ENCODE data around the gene TMEM98.
A peak's percentile ranks its signal among the peaks of the same experiment; 100 is the strongest.
"Not testable (repeated sequence)": the region's sequence is repeated elsewhere in the genome, so short reads cannot be mapped to it uniquely, and the experiment has no call there.

Gene TMEM98

DNA sequence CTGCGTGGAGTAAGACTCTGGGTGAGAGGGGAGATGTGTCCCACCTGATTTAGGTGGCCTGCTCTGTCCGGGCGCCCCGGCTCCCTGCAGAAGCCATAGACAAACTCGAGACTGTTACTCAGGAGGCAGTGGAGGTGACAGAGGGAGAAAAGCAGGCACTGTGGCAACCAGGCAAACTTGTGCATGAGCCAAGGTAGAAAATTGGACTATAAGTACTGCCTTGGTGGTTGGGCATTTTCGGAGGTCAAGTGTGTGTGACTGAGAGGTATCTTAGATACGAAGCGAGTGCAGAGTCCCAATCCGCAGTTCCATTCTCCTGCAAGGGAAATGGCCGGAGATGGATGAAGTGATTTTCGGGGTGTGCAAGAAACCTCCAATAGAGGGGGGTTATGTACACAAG lies 36.6 kb downstream of the TMEM98 start:
- no peaks in the 10 kb centered on the region for H3K9me2 ChIP-seq (replicated peaks; ENCODE audit: insufficient read depth, low read length)
- no peaks in the 10 kb centered on the region for H3K79me2 ChIP-seq (ENCODE audit: low read length)
- no peaks in the 10 kb centered on the region for H3K36me3 ChIP-seq (replicated peaks; ENCODE audit: insufficient read depth, low read length)
- no peak overlapping the region for H3K27ac ChIP-seq (ENCODE audit: low read length)
- TF ChIP-seq EZH2 (optimal IDR thresholded peaks at IDR 0.05; ENCODE audit: low read depth, low read length) (no peak), EZH2phosphoT487 (IDR thresholded peaks at IDR 0.05; ENCODE audit: low read length) (no peak)
- TF ChIP-seq, protein P1, sequence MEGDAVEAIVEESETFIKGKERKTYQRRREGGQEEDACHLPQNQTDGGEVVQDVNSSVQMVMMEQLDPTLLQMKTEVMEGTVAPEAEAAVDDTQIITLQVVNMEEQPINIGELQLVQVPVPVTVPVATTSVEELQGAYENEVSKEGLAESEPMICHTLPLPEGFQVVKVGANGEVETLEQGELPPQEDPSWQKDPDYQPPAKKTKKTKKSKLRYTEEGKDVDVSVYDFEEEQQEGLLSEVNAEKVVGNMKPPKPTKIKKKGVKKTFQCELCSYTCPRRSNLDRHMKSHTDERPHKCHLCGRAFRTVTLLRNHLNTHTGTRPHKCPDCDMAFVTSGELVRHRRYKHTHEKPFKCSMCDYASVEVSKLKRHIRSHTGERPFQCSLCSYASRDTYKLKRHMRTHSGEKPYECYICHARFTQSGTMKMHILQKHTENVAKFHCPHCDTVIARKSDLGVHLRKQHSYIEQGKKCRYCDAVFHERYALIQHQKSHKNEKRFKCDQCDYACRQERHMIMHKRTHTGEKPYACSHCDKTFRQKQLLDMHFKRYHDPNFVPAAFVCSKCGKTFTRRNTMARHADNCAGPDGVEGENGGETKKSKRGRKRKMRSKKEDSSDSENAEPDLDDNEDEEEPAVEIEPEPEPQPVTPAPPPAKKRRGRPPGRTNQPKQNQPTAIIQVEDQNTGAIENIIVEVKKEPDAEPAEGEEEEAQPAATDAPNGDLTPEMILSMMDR (IDR thresholded peaks at IDR 0.05; ENCODE audit: low read length), result no peak
- no peaks in the 10 kb centered on the region for H3K27me3 ChIP-seq (replicated peaks; ENCODE audit: insufficient read depth, low read length)
- DNase-seq, result no peak
- no peak overlapping the region for H3K9ac ChIP-seq (ENCODE audit: low read length)
- H2AFZ ChIP-seq (ENCODE audit: low read length), result no peak overlapping the region
- no peak overlapping the region for H3K4me2 ChIP-seq (ENCODE audit: low read depth, low read length)
- H3K4me1 ChIP-seq (ENCODE audit: low read length), result no peaks in the 10 kb centered on the region
- H3F3A ChIP-seq (ENCODE audit: insufficient read depth, low read length), result no peaks in the 10 kb centered on the region
- no peaks in the 10 kb centered on the region for H3K9me3 ChIP-seq (replicated peaks; ENCODE audit: insufficient read depth, low read length)
- H4K20me1 ChIP-seq (ENCODE audit: insufficient read depth, low read length), result no peaks in the 10 kb centered on the region
- H3K4me3 ChIP-seq (ENCODE audit: low read length), result no peak overlapping the region

GRCh38 chr17:32969231-32969630 lies 41.3 kb downstream of the TMEM98 start:
- not testable (repeated sequence) for H4K20me1 ChIP-seq (ENCODE audit: insufficient read depth, low read length); H3K9me2 ChIP-seq (replicated peaks; ENCODE audit: insufficient read depth, low read length); H3K4me3 ChIP-seq (ENCODE audit: low read length); H3K27ac ChIP-seq (ENCODE audit: low read length); H3K79me2 ChIP-seq (ENCODE audit: low read length); DNase-seq; H3K36me3 ChIP-seq (replicated peaks; ENCODE audit: insufficient read depth, low read length); H3K9ac ChIP-seq (ENCODE audit: low read length); H3K9me3 ChIP-seq (replicated peaks; ENCODE audit: insufficient read depth, low read length); H3K27me3 ChIP-seq (replicated peaks; ENCODE audit: insufficient read depth, low read length); H2AFZ ChIP-seq (ENCODE audit: low read length); H3K4me2 ChIP-seq (ENCODE audit: low read depth, low read length)
- peaks cover 25% of the 10 kb centered on the region for H3K4me1 ChIP-seq (ENCODE audit: low read length)
- peaks cover 15% of the 10 kb centered on the region for H3F3A ChIP-seq (ENCODE audit: insufficient read depth, low read length)

DNA sequence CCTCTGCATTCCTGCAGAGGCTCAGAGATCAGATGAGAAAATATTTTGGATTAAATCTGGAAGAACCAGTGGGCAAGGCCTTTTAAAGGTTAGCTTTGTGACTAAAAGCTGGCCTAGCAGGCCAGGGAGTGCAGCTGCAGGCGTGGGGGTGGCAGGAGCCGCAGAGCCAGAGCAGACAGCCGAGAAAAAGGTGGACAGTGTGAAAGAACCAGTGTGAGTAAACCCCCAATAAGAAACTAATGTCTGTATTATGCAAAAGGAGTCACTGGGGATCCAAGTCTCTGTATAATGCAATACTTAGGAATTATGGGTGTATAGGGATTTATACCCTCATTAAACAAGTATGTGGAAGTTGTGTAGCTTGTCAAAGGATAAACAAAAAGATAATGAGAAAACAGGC lies 42.3 kb downstream of the TMEM98 start:
- Histone ChIP-seq H3F3A (ENCODE audit: insufficient read depth, low read length) (peaks cover 17% of the 10 kb centered on the region), H3K4me1 (ENCODE audit: low read length) (peaks cover 28% of the 10 kb centered on the region), H3K79me2 (ENCODE audit: low read length) (no peaks in the 10 kb centered on the region), H3K36me3 (replicated peaks; ENCODE audit: insufficient read depth, low read length) (no peaks in the 10 kb centered on the region), H2AFZ (ENCODE audit: low read length) (no peak overlapping the region), H3K27ac (ENCODE audit: low read length) (peak overlapping the region; percentile 75), H3K4me3 (ENCODE audit: low read length) (no peak overlapping the region), H3K27me3 (replicated peaks; ENCODE audit: insufficient read depth, low read length) (no peaks in the 10 kb centered on the region), H3K9ac (ENCODE audit: low read length) (0 out of 2 replicates have a peak overlapping the region, but pooled peaks have one; percentile 2), H3K9me3 (replicated peaks; ENCODE audit: insufficient read depth, low read length) (no peaks in the 10 kb centered on the region), H3K4me2 (ENCODE audit: low read depth, low read length) (peak overlapping the region; percentile 8; the same call in 1 of the 2 replicates), H4K20me1 (ENCODE audit: insufficient read depth, low read length) (no peaks in the 10 kb centered on the region), H3K9me2 (replicated peaks; ENCODE audit: insufficient read depth, low read length) (no peaks in the 10 kb centered on the region)
- peak; percentile 52 for DNase-seq
- TF ChIP-seq, protein P1 (IDR thresholded peaks at IDR 0.05; ENCODE audit: low read length), result no peak
- TF ChIP-seq EZH2 (optimal IDR thresholded peaks at IDR 0.05; ENCODE audit: low read depth, low read length) (no peak), EZH2phosphoT487 (IDR thresholded peaks at IDR 0.05; ENCODE audit: low read length) (no peak)

DNA sequence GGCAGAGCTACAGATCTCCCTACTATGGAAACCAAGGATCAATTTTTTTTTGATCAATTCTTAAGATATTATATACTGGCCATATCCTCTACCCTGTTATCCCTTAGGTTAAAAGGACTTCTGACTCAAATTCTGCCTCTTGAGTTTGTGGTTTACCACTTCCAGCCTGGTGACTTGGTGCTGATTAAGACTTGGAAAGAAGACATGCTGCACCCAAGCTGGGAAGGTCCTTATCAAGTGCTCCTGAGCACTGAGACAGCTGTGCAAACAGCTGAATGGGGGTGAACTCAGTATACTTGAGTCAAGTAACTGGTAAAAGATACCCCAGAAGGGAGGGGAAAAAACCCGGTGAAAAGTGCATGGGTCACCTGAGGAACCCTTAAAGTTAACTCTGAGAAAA lies 43.2 kb downstream of the TMEM98 start:
- Histone ChIP-seq H3K27me3 (replicated peaks; ENCODE audit: insufficient read depth, low read length) (no peaks in the 10 kb centered on the region), H3K79me2 (ENCODE audit: low read length) (no peaks in the 10 kb centered on the region), H3K4me2 (ENCODE audit: low read depth, low read length) (peak overlapping the region; percentile 24; the same call in 1 of the 2 replicates), H3F3A (ENCODE audit: insufficient read depth, low read length) (peaks cover 22% of the 10 kb centered on the region), H2AFZ (ENCODE audit: low read length) (no peak overlapping the region), H3K4me3 (ENCODE audit: low read length) (no peak overlapping the region), H4K20me1 (ENCODE audit: insufficient read depth, low read length) (no peaks in the 10 kb centered on the region), H3K4me1 (ENCODE audit: low read length) (peaks cover 37% of the 10 kb centered on the region), H3K9ac (ENCODE audit: low read length) (no peak overlapping the region), H3K9me3 (replicated peaks; ENCODE audit: insufficient read depth, low read length) (no peaks in the 10 kb centered on the region), H3K27ac (ENCODE audit: low read length) (peak overlapping the region; percentile 75; the same call in 1 of the 2 replicates), H3K9me2 (replicated peaks; ENCODE audit: insufficient read depth, low read length) (no peaks in the 10 kb centered on the region), H3K36me3 (replicated peaks; ENCODE audit: insufficient read depth, low read length) (no peaks in the 10 kb centered on the region)
- peak; percentile 58 for DNase-seq
- TF ChIP-seq, protein P1 (IDR thresholded peaks at IDR 0.05; ENCODE audit: low read length), result no peak
- TF ChIP-seq EZH2phosphoT487 (IDR thresholded peaks at IDR 0.05; ENCODE audit: low read length) (no peak), EZH2 (optimal IDR thresholded peaks at IDR 0.05; ENCODE audit: low read depth, low read length) (no peak)
